Body of pancreas (tissue), 4 donors: ENCODE data around the gene ARL4A.

ENCODE experiments used
- CTCF ChIP-seq, 7 experiments: fragments of 450-650 bp in 4 of 7; fragments of 200-600 bp in 3 of 7; sonication (generic) in 3 of 7; IDR thresholded peaks; one replicate each; pipeline ENCODE4 v1.5.1; 2016 to 2019; ENCODE audit warnings: antibody characterized with exemption in 7 of 7
- POLR2A ChIP-seq, 3 donors: fragments of 450-650 bp; IDR thresholded peaks; one replicate each; pipeline ENCODE4 v1.6.1; 2016; ENCODE audit warnings: antibody characterized with exemption in 3 of 3, mild to moderate bottlenecking in 2 of 3

GRCh38 chr7:12684733-12685132 is 2.7 kb upstream of the ARL4A start:
- no peak for TF ChIP-seq CTCF (IDR thresholded peaks at IDR 0.05)
- no peak for TF ChIP-seq POLR2A (IDR thresholded peaks at IDR 0.05)
